HG02973 (cell line): Measurements from ENCODE around the gene CFHR1.
"Not testable (repeated sequence)": the region's sequence is repeated elsewhere in the genome, so short reads cannot be mapped to it uniquely, and the experiment has no call there.

ENCODE experiments used
- ATAC-seq: cut with Tn5 transposase; IDR thresholded peaks from one replicate; pipeline ENCODE4 v1.9.1; 2021; ENCODE audit warnings: moderate library complexity; ENCODE audit not compliant: unreplicated experiment

CFHR1 gene

DNA sequence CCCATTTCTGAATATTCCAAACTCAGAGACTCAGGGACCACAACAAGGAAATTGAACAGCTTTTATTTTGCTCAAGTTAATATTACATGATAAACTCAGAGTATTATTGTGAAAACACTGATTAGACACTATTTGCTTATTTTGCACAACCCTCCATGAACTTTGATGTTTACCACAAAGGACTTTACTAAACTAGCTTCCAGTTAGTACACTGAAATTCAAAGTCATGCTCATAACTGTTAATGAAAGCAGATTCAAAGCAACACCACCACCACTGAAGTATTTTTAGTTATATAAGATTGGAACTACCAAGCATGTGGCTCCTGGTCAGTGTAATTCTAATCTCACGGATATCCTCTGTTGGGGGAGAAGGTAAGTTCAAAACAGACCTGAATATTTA is at the start of gene CFHR1:
CFHR1 (plus strand) TSS at position 201 of the 400 bp plus-strand sequence; CDS start at position 315, 114 bp downstream.
- ATAC-seq = not testable (repeated sequence)

DNA sequence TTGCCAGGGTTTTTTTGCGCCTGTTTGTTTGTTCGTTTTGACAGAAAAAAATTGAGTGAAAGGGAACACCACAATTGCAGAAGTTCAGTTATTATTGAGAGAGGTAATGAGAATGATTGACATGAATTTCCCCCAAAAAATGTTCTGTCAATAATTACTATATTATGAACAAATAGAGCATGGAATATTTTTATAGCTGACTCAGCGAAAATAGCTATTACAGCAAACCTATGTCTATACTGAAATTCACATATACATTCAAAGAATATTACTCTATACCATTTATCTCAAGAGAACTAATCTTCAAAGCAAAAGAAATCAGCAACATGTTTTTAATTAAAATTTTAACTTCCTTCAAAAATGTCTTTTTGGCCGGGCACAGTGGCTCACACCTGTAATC is 49.7 kb upstream of the CFHR1 start:
- ATAC-seq = not testable (repeated sequence)

DNA sequence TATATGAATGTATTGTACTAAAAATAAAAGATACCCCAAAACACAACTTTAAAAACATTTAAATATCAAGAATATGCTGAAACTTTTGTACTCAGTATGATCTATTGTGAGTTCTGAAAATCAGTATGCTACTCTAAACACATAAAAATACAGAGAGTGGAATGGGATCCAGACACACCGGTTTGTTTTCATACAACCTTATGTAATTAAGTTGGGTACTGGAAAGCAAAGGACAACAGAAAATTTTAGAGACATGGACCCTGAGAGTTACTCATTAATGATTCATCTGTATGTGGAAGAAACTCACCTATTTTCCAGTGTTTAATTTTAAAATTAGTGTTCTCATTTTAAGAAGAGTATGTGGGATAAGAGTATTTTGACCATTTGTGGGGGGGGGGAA is 45.8 kb upstream of the CFHR1 start:
- ATAC-seq = no peak

GRCh38 chr1:196774175-196774574 is 45.4 kb upstream of the CFHR1 start:
- ATAC-seq = no peak

DNA sequence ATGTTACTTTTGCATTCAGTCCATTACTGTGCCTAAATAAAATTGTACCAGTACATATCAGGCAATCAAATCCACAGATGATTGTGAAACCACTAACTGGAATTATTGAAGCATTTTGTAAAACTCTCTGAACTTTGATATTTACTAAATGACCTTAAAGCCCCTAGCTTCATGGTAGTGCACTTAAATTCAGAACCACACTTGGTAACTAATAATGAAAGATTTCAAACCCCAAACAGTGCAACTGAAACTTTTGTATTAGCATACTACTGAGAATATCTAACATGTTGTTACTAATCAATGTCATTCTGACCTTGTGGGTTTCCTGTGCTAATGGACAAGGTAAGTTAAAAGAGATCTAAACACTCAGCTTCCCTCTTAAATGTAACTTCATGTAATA is 44.9 kb upstream of the CFHR1 start, which contains the start of gene CFHR3:
CFHR3 (plus strand) TSS at position 238 of the 400 bp plus-strand sequence; CDS start at position 285, 47 bp downstream.
- peak; percentile 91 for ATAC-seq

DNA sequence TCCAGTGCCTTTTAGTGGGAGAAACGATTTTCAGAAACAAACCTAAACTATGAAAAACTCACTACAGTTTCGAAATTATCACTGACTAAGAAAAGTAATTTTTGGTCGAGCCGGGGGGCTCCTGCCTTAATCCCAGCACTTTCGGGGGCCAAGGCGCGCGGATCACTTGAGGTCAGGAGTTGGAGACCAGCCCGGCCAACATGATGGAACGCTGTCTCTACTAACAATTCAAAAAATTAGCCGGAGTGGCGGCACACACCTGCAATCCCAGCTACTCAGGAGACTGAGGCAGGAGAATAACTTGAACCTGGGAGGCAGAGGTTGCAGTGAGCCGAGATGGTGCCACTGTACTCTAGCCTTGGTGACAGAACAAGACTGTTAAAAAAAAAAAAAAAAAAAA is 41.9 kb upstream of the CFHR1 start:
- no peak for ATAC-seq

- no peak for ATAC-seq
Observed at GRCh38 chr1:196779093-196779492, 40.4 kb upstream of the CFHR1 start.

- not testable (repeated sequence) for ATAC-seq
Observed at GRCh38 chr1:196791252-196791651, 28.3 kb upstream of the CFHR1 start.

DNA sequence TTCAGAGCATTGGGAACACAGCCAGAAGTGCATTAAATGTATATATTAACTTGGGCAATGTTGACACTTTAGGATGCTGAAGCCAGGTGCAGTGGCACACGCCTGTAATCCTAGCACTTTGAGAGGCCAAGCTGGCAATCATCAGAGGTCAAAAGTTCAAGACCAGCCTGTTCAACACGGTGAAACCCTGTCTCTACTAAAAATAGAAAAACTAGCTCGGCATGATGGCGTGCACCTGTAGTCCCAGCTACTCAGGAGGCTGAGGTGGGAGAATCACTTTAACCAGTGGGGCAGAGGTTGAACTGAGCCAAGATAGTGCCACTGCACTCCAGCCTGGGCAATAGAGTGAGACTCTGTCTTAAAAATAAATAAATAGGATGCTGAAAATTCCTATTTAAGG is 25.4 kb upstream of the CFHR1 start:
- not testable (repeated sequence) for ATAC-seq

GRCh38 chr1:196797891-196798290 is 21.6 kb upstream of the CFHR1 start:
- no peak for ATAC-seq

DNA sequence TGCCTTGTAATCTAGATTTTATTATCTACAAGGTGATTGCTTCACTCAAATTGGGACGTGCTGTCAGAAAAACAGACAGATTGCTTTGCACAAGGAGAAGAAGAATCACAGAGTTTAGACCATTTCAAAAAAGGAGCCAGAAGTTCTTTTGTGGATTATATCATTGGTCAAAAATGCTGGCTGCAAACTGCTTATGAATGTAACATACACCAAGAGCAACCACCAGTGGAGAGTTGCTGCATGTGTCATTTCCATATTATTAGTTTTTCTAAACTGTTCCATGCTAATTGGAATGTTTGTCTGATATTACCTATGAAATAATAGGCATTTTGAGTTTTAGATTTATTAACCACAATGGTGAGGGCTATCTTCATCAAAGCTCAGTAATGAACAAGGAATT is 17.6 kb upstream of the CFHR1 start:
- ATAC-seq = not testable (repeated sequence)

- ATAC-seq = no peak
Observed at GRCh38 chr1:196808529-196809235, 10.8 kb upstream of the CFHR1 start.

DNA sequence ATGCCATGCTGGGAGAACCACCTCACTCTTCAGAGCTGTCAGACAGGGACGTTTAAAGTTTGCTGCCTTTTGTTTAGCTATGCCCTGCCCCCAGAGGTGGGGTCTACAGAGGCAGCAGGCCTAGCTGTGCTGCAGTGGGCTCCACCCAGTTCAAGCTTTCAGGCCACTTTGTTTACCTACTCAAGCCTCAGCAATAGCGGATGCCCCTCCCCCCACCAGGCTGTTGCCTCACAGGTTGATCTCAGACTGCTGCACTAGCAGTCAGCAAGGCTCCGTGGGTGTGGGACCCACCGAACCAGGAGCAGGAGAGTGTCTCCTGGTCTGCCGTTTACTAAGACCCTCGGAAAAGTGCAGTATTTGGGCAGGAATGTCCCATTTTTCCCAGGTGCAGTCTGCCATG is 2.1 kb upstream of the CFHR1 start:
- ATAC-seq = not testable (repeated sequence)

DNA sequence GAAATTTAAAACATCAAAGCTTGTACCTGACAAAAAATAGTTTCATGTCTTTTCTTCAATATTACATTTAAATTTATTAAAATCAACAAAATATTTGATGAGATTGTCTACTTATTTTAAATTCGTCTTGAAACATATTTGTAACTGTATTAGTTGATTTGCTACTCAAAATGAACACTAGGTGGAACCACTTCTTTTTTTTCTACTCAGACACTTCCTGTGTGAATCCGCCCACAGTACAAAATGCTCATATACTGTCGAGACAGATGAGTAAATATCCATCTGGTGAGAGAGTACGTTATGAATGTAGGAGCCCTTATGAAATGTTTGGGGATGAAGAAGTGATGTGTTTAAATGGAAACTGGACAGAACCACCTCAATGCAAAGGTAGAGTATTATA is 8.3 kb downstream of the CFHR1 start:
- ATAC-seq = peak; percentile 78

DNA sequence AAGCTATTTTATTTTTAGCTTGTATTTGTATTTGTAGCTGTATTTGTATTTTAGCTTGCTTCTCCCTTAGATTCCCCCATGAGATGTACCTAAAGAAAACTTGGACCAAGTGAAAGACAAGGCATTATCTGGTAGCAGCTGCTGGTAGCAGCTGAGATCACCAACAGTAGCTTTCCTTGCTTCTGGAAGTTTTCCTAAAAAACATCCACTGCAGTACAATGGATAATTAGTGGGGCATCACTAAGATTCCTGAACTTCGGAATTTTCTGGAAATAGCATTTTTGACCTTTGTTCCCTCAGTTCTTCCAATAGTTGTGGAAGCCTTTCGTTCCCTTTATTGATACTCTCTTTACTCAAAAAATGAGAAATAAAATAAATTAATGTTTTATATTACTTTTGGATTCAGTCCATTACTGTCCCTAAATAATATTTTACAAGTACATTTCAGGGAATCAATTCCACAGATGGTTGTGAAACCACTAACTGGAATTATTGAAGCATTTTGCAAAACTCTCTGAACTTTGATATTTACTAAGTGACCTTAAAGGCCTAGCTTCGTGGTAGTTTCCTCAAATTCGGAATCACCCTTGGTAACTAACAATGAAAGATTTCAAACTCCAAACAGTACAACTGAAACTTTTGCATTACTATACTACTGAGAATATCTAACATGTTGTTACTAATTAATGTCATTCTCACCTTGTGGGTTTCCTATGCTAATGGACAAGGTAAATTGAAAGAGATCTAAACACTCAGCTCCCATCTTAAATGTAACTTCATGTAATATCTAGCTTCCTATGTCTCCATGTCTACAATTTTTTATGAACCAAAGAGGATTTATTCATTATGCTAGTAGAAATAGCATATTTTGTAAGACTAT is 30.3 kb downstream of the CFHR1 start:
- ATAC-seq = not testable (repeated sequence)

GRCh38 chr1:196856053-196856452 is 36.5 kb downstream of the CFHR1 start:
- no peak for ATAC-seq

DNA sequence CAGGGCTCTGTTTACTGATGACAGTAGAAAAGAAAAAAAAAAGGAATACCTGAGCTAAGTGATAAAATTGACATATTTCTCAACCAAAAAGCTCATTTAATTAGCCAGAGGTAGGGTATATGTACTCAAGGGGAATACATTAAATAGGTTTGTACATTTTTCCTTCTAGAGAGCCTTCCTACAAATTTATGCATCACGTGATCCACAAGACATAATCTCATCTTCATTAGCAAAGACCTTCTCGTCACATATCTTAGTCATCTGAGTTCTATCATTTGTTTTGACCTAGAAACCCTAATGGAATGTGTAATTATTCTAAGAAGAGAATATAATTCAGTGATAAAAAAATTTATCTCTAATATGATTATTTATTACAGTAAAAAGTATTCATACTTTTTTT is 37.7 kb downstream of the CFHR1 start:
- ATAC-seq = no peak

DNA sequence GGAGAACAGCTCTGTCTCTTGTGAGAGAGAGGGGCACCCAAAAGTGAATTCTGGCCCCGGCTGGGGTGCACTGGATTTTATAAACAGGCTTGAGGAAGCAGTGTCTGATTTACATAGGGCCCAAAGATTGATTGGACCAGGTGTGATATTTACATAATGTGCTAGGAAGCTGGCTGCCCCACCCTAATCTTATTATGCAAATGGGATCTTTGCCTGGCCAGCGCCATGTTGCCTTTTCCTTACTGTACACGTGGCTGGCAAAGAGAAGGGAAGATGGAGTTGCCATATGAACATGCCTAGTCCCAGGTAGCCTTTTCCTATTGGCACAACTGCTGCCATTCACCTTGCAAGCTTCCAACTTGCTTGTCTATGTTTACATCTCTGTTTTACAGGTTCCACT is 39.3 kb downstream of the CFHR1 start:
- ATAC-seq = no peak

DNA sequence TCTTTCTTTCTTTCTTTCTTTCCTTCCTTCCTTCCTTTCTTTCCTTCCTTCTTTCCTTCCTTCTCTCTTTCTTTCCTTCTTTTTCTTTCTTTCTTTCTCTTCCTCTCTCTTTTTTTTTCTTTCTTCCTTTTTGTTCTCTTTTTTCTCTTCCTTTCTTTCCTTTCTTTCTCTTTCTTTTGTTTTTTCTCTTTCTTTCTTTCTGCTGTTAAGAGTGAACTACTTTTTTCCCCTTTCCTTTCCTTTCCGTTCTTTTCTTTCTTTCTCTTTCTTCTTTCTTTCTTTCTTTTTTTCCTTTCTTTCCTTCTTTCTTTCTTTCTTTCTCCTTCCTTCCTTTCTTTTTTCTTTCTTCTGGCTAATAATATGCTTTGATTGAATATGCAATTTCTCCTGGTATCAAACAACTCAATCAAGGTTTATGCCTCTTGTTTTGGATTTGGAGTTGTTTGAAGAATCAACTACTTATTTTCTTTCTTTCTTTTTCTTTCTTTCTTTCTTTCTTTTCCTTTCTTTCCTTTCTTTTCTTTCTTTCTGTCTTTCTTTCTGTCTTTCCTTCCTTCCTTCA is 40.9 kb downstream of the CFHR1 start:
- ATAC-seq = no peak

DNA sequence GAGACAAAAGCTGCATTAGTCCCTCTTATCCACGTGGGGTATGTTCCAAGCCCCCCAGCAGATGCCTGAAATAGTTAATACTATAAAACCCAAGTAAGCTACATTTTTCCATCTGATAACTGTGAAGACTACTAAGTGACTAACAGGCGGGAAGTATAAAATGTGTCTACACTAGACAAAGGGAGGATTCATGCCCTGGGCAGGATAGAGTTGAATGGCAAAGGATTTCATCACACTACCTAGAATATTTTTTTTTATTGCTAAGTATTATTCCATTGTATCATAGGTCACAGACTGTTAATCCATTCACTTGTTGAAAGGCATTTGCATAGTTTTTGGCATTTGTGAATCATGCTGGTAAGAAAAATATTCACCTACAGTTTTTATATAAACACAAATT is 41.9 kb downstream of the CFHR1 start:
- no peak for ATAC-seq

GRCh38 chr1:196866974-196867373 is 47.4 kb downstream of the CFHR1 start:
- ATAC-seq = no peak

DNA sequence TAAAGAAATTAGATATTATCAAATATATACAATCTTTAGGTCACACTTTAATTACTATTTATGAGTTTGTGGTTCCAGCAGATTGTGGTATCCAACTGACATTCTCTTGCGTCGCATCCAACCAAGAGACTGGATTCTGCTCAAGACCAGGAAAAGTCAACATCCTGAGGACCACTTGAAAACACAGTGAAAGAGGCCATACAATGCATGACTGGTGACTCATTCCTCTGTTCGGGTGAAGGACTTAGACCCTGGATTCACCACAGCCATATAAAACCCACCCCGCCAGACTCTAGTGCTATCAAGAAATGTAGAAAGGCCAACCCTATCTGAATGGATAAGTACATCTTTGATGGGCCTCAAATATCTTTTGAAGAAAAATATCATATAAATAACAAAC is 53.9 kb downstream of the CFHR1 start:
- ATAC-seq = no peak
